ENCODE data around the gene C8A. TPM values are rescaled to one million over a fixed set of nuclear protein-coding genes. Genes with fewer than 3 reads are reported as not detected.

C8A gene
- total and polyA plus RNA-seq, 2 of the 8 experiments (the other 6 are each of a cell fraction or from before 2014, with no cell fraction given), result not detected

GRCh38 chr1:56916630-56917029 lies 62.0 kb downstream of the C8A start:
- no peak overlapping the region for H4K91ac ChIP-seq (replicated peaks; ENCODE audit: insufficient read length, low read length)
- DNase-seq (ENCODE audit: low read depth in 1 of 2, low spot score in 2 of 2) (no peak), FAIRE-seq (no peak)
- ChIA-PET CTCF (ENCODE audit: partially characterized antibody) (interaction anchor here (1.6 to 2.0 kb wide), 3 partner anchors 11 to 52 kb away, joined by 4 to 5 read pairs (median 4); no protein-coding TSS in a partner anchor), POLR2A (ENCODE audit: partially characterized antibody) (interaction anchor here (0.9 kb wide), 1 partner anchor 8 kb away, joined by 3 read pairs; no protein-coding TSS in a partner anchor)
- H3K9me3 ChIP-seq (ENCODE audit: insufficient read depth in 2 of 2, low read depth in 1 of 2, low read length in 1 of 2), result no peaks in the 10 kb centered on the region
- 96% methylated on average over 3 of the region's 3 CpGs; no CpG with 5 or more reads in 1 of the 2 experiments for WGBS, 2 experiments (ENCODE audit: extremely low coverage in 1 of 2, insufficient coverage in 1 of 2, insufficient read length in 1 of 2, insufficient replicate concordance in 2 of 2, low coverage in 1 of 2, low lambda C conversion rate in 2 of 2, missing lambda C conversion rate in 1 of 2)
- no peaks in the 10 kb centered on the region for H3K79me1 ChIP-seq (ENCODE audit: low read depth, low read length)
- H4K20me1 ChIP-seq (replicated peaks in 1 of 2; ENCODE audit: control insufficient read depth in 1 of 2, insufficient read depth in 2 of 2, low read length in 2 of 2), result no peaks in the 10 kb centered on the region
- H3K14ac ChIP-seq (ENCODE audit: insufficient read length), result no peak overlapping the region
- no peak overlapping the region for H2BK20ac ChIP-seq (ENCODE audit: low read length)
- H2BK12ac ChIP-seq (ENCODE audit: low read depth, low read length), result no peak overlapping the region
- H4K8ac ChIP-seq (ENCODE audit: extremely low read depth, insufficient read depth, low read length), result no peak overlapping the region
- H2BK120ac ChIP-seq (replicated peaks; ENCODE audit: low read depth, low read length), result no peak overlapping the region
- no peak overlapping the region for H2BK5ac ChIP-seq (ENCODE audit: low read depth, low read length)
- H3K18ac ChIP-seq (ENCODE audit: extremely low read depth, low read length), result no peak overlapping the region
- no peak overlapping the region for H4K5ac ChIP-seq (ENCODE audit: insufficient read length, low read depth, low read length)
- H3K9ac ChIP-seq (replicated peaks in 1 of 4; ENCODE audit: extremely low read depth in 1 of 4, low read depth in 3 of 4, low read length in 3 of 4), result no peak overlapping the region
- no peak overlapping the region for H3K27ac ChIP-seq (ENCODE audit: low read depth, low read length)
- H3K56ac ChIP-seq (replicated peaks; ENCODE audit: insufficient read length, low read depth, low read length), result no peak overlapping the region
- no peaks in the 10 kb centered on the region for H3K23me2 ChIP-seq (ENCODE audit: low read depth, low read length)
- H3K4me3 ChIP-seq (ENCODE audit: extremely low read depth in 1 of 4, insufficient read depth in 2 of 4, low read depth in 3 of 4, low read length in 4 of 4), result no peak overlapping the region
- no peaks in the 10 kb centered on the region for H3K79me2 ChIP-seq (ENCODE audit: control insufficient read depth in 1 of 2, insufficient read depth in 2 of 2, low read length in 2 of 2)
- H3K36me3 ChIP-seq (ENCODE audit: control insufficient read depth in 2 of 4, insufficient read depth in 4 of 4, low read length in 3 of 4), result no peaks in the 10 kb centered on the region
- H2AK5ac ChIP-seq (ENCODE audit: low read depth, low read length), result no peak overlapping the region
- no peaks in the 10 kb centered on the region for H3K4me1 ChIP-seq (replicated peaks in 1 of 4; ENCODE audit: control insufficient read depth in 3 of 4, insufficient read depth in 4 of 4, low read length in 3 of 4)
- H2AFZ ChIP-seq (ENCODE audit: low read length), result no peak overlapping the region
- H3K23ac ChIP-seq (ENCODE audit: insufficient read length), result no peak overlapping the region
- H2BK15ac ChIP-seq (ENCODE audit: low read length), result no peak overlapping the region
- no peak overlapping the region for H3K4me2 ChIP-seq (ENCODE audit: insufficient read depth in 1 of 2, low read depth in 2 of 2, low read length in 2 of 2)
- H3K27me3 ChIP-seq (replicated peaks in 1 of 4; ENCODE audit: control insufficient read depth in 3 of 4, extremely low read depth in 1 of 4, insufficient read depth in 3 of 4, low read length in 3 of 4), result no peaks in the 10 kb centered on the region; a peak in 1 of 7 replicates
- H3K4ac ChIP-seq (replicated peaks; ENCODE audit: insufficient read length, low read depth, low read length), result no peak overlapping the region
- TF ChIP-seq JUND (IDR thresholded peaks at IDR 0.05; ENCODE audit: low read length), result no peak
- TF ChIP-seq, protein P1, sequence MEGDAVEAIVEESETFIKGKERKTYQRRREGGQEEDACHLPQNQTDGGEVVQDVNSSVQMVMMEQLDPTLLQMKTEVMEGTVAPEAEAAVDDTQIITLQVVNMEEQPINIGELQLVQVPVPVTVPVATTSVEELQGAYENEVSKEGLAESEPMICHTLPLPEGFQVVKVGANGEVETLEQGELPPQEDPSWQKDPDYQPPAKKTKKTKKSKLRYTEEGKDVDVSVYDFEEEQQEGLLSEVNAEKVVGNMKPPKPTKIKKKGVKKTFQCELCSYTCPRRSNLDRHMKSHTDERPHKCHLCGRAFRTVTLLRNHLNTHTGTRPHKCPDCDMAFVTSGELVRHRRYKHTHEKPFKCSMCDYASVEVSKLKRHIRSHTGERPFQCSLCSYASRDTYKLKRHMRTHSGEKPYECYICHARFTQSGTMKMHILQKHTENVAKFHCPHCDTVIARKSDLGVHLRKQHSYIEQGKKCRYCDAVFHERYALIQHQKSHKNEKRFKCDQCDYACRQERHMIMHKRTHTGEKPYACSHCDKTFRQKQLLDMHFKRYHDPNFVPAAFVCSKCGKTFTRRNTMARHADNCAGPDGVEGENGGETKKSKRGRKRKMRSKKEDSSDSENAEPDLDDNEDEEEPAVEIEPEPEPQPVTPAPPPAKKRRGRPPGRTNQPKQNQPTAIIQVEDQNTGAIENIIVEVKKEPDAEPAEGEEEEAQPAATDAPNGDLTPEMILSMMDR (IDR thresholded peaks at IDR 0.05; ENCODE audit: control extremely low read depth in 1 of 3, insufficient read depth in 1 of 3, low read depth in 1 of 3, low read length in 3 of 3), result no peak
- no peak for TF ChIP-seq RNF2 (IDR thresholded peaks at IDR 0.05; ENCODE audit: borderline replicate concordance, low read depth, low read length, missing control alignments, poor library complexity, severe bottlenecking)
- TF ChIP-seq ASH2L (IDR thresholded peaks at IDR 0.05; ENCODE audit: low read length), result no peak
- no peak for TF ChIP-seq HDAC2 (IDR thresholded peaks at IDR 0.05; ENCODE audit: borderline replicate concordance in 1 of 2, low read depth in 2 of 2, low read length in 2 of 2)
- TF ChIP-seq BRCA1 (IDR thresholded peaks at IDR 0.05; ENCODE audit: low read depth, low read length), result no peak
- TF ChIP-seq KDM5A (IDR thresholded peaks at IDR 0.05; ENCODE audit: low read length), result no peak
- TF ChIP-seq CHD1 (IDR thresholded peaks at IDR 0.05; ENCODE audit: low read depth, low read length), result no peak
- no peak for TF ChIP-seq TAF7 (optimal IDR thresholded peaks at IDR 0.05; ENCODE audit: borderline replicate concordance, low read depth, low read length)
- TF ChIP-seq EP300 (IDR thresholded peaks at IDR 0.05; ENCODE audit: borderline replicate concordance in 1 of 2, low read depth in 2 of 2, low read length in 2 of 2), result no peak
- TF ChIP-seq POLR2AphosphoS5 (IDR thresholded peaks at IDR 0.05; ENCODE audit: low read depth, low read length), result no peak

Measured in H1 (cell line).